GM19452 (cell line): ENCODE results near the gene CTSL.
"Not testable (repeated sequence)": the region's sequence is repeated elsewhere in the genome, so short reads cannot be mapped to it uniquely, and the experiment has no call there.

Source experiments
- ATAC-seq: cut with Tn5 transposase; IDR thresholded peaks from one replicate; pipeline ENCODE4 v1.9.1; 2021; ENCODE audit not compliant: unreplicated experiment

CTSL gene

DNA sequence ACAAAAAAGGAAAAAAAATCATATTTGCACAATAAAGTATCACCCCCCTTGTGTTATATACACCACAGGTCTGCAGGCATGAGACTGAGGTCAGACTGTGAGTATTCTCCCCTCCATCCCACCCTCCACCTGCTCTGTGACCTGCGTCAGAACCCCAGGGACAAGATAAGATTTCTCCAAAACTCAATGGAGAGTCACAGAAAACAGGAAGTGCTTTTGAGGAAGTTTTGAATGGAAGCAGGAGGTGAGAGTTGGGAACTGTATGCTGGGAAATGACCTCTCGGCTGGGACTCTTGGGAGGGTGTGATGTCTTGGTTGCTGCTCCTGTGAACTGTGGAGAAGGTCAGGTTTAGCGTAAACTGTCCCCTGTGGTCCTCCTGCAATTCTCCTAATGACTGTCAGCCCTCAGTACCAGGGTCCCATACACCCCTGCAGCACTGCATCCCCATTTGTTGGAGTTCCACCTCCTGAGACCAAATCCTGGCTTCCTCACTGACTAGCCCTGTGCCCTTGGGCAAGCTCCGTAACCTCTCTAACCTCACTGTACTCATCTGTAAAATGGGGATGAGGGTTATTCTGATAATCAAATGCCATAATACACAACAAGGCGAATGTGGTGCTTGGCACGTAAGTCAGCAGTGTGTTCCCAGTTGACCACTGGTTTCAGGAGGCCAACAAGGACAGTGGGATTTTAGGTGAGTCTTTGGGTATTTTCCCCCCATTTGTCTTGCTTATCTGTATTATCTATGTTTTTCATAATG is 6.9 kb upstream of the CTSL start:
- no peak for ATAC-seq

- no peak for ATAC-seq
Measured at GRCh38 chr9:87720173-87720572, 5.7 kb upstream of the CTSL start.

GRCh38 chr9:87722393-87723088 is 3.4 kb upstream of the CTSL start:
- no peak for ATAC-seq

- no peak for ATAC-seq
Measured at GRCh38 chr9:87725356-87725899, 491 bp upstream of the CTSL start.

DNA sequence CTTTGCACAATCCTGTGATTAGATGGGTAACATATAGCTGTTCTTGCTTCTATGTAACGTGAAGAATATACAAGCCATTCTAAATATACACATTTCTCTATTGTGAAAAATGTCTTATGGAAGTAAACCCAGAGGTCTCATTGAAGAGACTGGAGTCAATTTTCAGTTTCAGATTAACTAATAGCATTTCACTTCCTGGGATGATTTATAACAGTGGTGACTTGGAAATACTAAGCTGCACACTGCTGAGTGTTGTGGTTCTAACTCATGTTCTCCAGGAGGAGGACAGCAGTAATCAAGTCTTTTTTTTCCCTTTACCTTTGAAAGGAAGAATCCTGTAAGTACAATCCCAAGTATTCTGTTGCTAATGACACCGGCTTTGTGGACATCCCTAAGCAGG is 3.3 kb downstream of the CTSL start:
- no peak for ATAC-seq

- ATAC-seq, result no peak
Measured at GRCh38 chr9:87731321-87731720, 5.4 kb downstream of the CTSL start.

GRCh38 chr9:87732344-87732743 is 6.4 kb downstream of the CTSL start:
- ATAC-seq, result no peak

- no peak for ATAC-seq
Measured at GRCh38 chr9:87732756-87733155, 6.8 kb downstream of the CTSL start.

GRCh38 chr9:87733273-87734052 is 7.5 kb downstream of the CTSL start:
- no peak for ATAC-seq

- ATAC-seq, result no peak
Measured at GRCh38 chr9:87734106-87734505, 8.2 kb downstream of the CTSL start.

DNA sequence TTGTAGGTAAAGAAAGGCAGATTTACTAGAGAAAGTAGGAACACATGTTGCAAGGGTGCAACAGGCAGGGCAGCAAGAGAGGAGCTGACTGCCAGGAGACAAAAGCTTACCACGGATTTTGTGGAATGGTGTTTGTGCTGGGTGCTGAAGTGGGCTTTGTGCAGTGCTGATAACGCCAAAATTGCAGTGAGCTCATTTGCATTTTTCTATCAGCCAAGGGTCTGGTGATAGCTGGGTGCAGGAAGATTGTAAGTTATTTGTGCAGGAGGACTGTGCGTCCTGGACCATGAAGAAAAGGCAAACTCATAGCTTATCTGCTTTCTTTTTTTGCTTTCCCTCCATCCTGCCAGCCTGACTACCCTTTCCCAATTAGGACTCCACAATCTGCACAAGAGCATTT is 13.6 kb downstream of the CTSL start:
- no peak for ATAC-seq

- no peak for ATAC-seq
Measured at GRCh38 chr9:87740209-87740608, 14.3 kb downstream of the CTSL start.

GRCh38 chr9:87741326-87741725 is 15.4 kb downstream of the CTSL start:
- no peak for ATAC-seq

GRCh38 chr9:87741891-87742290 is 16.0 kb downstream of the CTSL start:
- ATAC-seq, result no peak

GRCh38 chr9:87742813-87743428 is 17.0 kb downstream of the CTSL start:
- ATAC-seq, result no peak

GRCh38 chr9:87744247-87744646 is 18.3 kb downstream of the CTSL start:
- ATAC-seq, result not testable (repeated sequence)

DNA sequence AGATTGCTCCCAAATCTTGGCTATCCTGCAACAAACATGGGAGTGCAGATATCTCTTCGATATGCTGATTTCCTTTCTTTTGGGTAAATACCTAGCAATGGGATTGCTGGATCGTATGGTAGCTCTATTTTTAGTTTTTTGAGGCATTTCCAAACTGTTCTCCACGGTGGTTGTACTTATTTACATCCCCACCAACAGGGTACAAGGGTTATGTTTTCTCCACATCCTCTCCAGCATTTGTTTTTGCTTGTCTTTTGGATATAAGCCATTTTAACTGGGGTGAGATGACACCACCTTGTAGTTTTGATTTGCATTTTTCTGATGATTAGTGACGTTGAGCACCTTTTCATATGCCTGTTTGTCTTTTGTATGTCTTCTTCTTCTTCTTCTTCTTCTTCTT is 20.3 kb downstream of the CTSL start:
- ATAC-seq, result no peak

DNA sequence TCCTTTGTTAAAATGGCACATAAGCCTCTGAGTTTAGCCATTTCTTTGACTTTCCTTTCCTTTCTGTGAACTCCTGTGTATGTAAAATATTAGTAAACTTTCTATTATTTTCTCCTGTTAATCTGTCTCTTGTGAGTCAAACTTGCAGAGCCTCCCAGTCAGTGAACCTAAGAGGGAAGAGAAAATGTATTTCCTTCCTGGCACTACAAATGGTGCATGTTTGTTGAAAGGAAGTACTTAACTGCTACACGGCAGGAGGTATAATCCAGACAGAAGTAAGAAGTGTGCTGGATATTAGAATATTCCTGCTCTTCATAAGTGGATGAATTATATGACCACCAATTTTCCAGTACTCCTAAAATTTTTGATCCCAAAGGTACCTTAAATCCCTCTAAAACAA is 23.0 kb downstream of the CTSL start:
- ATAC-seq, result no peak

GRCh38 chr9:87749335-87750035 is 23.6 kb downstream of the CTSL start:
- ATAC-seq, result no peak

- no peak for ATAC-seq
Measured at GRCh38 chr9:87750726-87751125, 24.8 kb downstream of the CTSL start.

DNA sequence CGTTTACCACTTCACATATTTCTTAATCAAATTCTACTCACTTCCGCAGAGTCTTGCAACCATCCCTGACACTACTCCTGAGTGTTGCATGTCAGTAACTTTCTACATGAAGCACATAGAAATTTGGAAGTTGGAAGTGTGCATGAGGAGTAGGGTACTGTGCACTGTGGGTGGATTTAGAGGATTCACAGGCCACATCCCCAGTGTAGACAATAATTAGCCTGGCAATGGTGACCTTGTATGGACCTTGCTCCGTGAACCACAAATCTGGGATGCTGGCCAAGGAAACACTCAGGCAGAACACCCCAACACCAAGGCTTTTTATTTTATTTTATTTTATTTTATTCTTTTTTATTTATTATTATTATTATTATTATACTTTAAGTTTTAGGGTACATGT is 25.5 kb downstream of the CTSL start:
- ATAC-seq, result no peak
